Measurements from ENCODE around the gene RNF223.
"Not testable (repeated sequence)": the region's sequence is repeated elsewhere in the genome, so short reads cannot be mapped to it uniquely, and the experiment has no call there.

DNA sequence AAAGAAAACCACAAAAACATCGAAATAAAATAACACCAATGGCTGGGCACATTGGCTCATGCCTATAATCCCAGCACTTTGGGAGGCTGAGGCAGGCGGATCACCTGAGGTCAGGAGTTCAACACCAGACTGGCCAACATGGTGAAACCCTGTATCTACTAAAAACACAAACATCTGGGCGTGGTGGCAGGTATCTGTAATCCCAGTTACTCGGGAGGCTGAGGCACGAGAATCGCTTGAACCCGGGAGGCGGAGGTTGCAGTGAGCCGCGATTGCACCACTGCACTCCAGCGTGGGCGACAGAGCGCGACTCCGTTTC lies 16.4 kb downstream of the RNF223 start:
- TF ChIP-seq, protein P1, sequence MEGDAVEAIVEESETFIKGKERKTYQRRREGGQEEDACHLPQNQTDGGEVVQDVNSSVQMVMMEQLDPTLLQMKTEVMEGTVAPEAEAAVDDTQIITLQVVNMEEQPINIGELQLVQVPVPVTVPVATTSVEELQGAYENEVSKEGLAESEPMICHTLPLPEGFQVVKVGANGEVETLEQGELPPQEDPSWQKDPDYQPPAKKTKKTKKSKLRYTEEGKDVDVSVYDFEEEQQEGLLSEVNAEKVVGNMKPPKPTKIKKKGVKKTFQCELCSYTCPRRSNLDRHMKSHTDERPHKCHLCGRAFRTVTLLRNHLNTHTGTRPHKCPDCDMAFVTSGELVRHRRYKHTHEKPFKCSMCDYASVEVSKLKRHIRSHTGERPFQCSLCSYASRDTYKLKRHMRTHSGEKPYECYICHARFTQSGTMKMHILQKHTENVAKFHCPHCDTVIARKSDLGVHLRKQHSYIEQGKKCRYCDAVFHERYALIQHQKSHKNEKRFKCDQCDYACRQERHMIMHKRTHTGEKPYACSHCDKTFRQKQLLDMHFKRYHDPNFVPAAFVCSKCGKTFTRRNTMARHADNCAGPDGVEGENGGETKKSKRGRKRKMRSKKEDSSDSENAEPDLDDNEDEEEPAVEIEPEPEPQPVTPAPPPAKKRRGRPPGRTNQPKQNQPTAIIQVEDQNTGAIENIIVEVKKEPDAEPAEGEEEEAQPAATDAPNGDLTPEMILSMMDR (IDR thresholded peaks at IDR 0.05), result not testable (repeated sequence)
- not testable (repeated sequence) for TF ChIP-seq EP300 (IDR thresholded peaks at IDR 0.05; ENCODE audit: low read depth); POLR2AphosphoS5 (IDR thresholded peaks at IDR 0.05)
